ENCODE data around the gene EPHA7. TPM values are rescaled to one million over a fixed set of nuclear protein-coding genes. Genes with fewer than 3 reads are reported as not detected.

Gene EPHA7
- total RNA-seq, 1 donor from 2014 or later: 0.88 TPM

- no peak for DNase-seq (ENCODE audit: low read depth)
- Histone ChIP-seq H3K27me3 (ENCODE audit: control insufficient read depth, insufficient read depth, low read length) (no peaks in the 10 kb centered on the region), H3K36me3 (ENCODE audit: control insufficient read depth, insufficient read depth, low read length) (no peaks in the 10 kb centered on the region), H3K4me3 (ENCODE audit: low read depth, low read length) (no peak overlapping the region)
- no peak for TF ChIP-seq CTCF (IDR thresholded peaks at IDR 0.05; ENCODE audit: insufficient read depth, low read length, poor library complexity, severe bottlenecking)
These were observed 124.5 kb downstream of the EPHA7 start for GRCh38 chr6:93294879-93295278.

- TF ChIP-seq CTCF (IDR thresholded peaks at IDR 0.05; ENCODE audit: insufficient read depth, low read length, poor library complexity, severe bottlenecking): no peak
- Histone ChIP-seq H3K27me3 (ENCODE audit: control insufficient read depth, insufficient read depth, low read length) (no peaks in the 10 kb centered on the region), H3K36me3 (ENCODE audit: control insufficient read depth, insufficient read depth, low read length) (no peaks in the 10 kb centered on the region), H3K4me3 (ENCODE audit: low read depth, low read length) (no peak overlapping the region)
- no peak for DNase-seq (ENCODE audit: low read depth)
These were observed 125.5 kb downstream of the EPHA7 start for GRCh38 chr6:93293872-93294271.

- DNase-seq (ENCODE audit: low read depth): no peak
- Histone ChIP-seq H3K4me3 (ENCODE audit: low read depth, low read length) (no peak overlapping the region), H3K36me3 (ENCODE audit: control insufficient read depth, insufficient read depth, low read length) (no peaks in the 10 kb centered on the region), H3K27me3 (ENCODE audit: control insufficient read depth, insufficient read depth, low read length) (no peaks in the 10 kb centered on the region)
- TF ChIP-seq CTCF (IDR thresholded peaks at IDR 0.05; ENCODE audit: insufficient read depth, low read length, poor library complexity, severe bottlenecking): no peak
These were observed 125.9 kb downstream of the EPHA7 start for GRCh38 chr6:93293460-93293859.

- Histone ChIP-seq H3K36me3 (ENCODE audit: control insufficient read depth, insufficient read depth, low read length) (no peaks in the 10 kb centered on the region), H3K27me3 (ENCODE audit: control insufficient read depth, insufficient read depth, low read length) (no peaks in the 10 kb centered on the region), H3K4me3 (ENCODE audit: low read depth, low read length) (no peak overlapping the region)
- no peak for DNase-seq (ENCODE audit: low read depth)
- no peak for TF ChIP-seq CTCF (IDR thresholded peaks at IDR 0.05; ENCODE audit: insufficient read depth, low read length, poor library complexity, severe bottlenecking)
These were observed 136.8 kb downstream of the EPHA7 start for GRCh38 chr6:93282521-93283031.

- Histone ChIP-seq H3K4me3 (ENCODE audit: low read depth, low read length) (no peak overlapping the region), H3K36me3 (ENCODE audit: control insufficient read depth, insufficient read depth, low read length) (no peaks in the 10 kb centered on the region), H3K27me3 (ENCODE audit: control insufficient read depth, insufficient read depth, low read length) (no peaks in the 10 kb centered on the region)
- no peak for TF ChIP-seq CTCF (IDR thresholded peaks at IDR 0.05; ENCODE audit: insufficient read depth, low read length, poor library complexity, severe bottlenecking)
- no peak for DNase-seq (ENCODE audit: low read depth)
These were observed 141.1 kb downstream of the EPHA7 start for GRCh38 chr6:93278241-93278640.

- Histone ChIP-seq H3K27me3 (ENCODE audit: control insufficient read depth, insufficient read depth, low read length) (no peaks in the 10 kb centered on the region), H3K4me3 (ENCODE audit: low read depth, low read length) (no peak overlapping the region), H3K36me3 (ENCODE audit: control insufficient read depth, insufficient read depth, low read length) (no peaks in the 10 kb centered on the region)
- no peak for TF ChIP-seq CTCF (IDR thresholded peaks at IDR 0.05; ENCODE audit: insufficient read depth, low read length, poor library complexity, severe bottlenecking)
- DNase-seq (ENCODE audit: low read depth): no peak
These were observed 146.5 kb downstream of the EPHA7 start for GRCh38 chr6:93272896-93273295.

All from kidney epithelial cell (primary cell).